Activated CD4-positive, alpha-beta T cell treated with anti-CD3 and anti-CD28 coated beads, Interleukin-2, Interleukin-4, amounts not matched to agents 100 ng/mL and 50 ng/mL, durations not matched to agents 16 hours and 8 hours (primary cell): ENCODE results near the gene CCDC92B.
"Not testable (repeated sequence)": the region's sequence is repeated elsewhere in the genome, so short reads cannot be mapped to it uniquely, and the experiment has no call there.

Experiments
- DNase-seq: peaks from one replicate; pipeline ENCODE4 v3.0.0-alpha.2; 2020; ENCODE audit warnings: low spot score

Gene CCDC92B

DNA sequence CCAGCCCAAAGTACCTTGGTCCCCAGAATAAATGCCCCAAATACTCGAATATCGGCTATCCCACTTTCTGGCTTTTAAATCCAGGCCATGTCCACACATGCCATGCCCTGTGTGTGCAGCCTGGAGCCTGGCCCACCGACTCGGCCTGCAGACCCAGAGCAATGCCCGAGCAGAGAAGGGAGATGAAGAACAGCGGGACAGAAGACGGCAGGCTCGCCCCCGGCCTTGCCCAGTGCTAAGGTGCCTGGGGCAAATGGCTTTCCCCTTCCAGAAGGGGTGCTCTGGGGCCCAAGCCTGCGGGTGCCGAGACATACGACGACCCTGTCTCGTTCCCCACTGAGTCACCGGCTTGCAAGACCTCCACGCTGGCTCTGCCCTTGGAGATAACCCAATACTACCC, 45.8 kb downstream of the CCDC92B start:
- no peak for DNase-seq

DNA sequence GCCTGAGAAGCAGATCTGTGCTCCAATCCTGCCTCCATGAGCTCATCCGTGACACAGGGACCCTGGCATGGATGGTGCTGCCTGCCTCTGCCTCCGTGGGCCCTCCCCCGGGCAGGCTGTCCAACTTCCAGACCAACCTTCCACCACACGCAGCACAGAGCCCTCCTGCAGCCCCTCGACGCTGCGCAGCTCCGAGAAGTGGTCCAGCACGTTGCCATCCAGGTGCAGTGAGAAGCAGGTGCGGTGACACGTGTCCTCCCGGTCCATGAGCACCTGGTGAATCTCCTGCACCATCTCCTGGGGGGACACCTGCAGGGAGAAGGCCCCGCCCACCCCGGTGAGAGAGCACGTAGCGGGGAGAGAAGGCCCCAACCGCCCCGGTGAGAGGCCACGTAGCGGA, 46.3 kb downstream of the CCDC92B start:
- no peak for DNase-seq

DNA sequence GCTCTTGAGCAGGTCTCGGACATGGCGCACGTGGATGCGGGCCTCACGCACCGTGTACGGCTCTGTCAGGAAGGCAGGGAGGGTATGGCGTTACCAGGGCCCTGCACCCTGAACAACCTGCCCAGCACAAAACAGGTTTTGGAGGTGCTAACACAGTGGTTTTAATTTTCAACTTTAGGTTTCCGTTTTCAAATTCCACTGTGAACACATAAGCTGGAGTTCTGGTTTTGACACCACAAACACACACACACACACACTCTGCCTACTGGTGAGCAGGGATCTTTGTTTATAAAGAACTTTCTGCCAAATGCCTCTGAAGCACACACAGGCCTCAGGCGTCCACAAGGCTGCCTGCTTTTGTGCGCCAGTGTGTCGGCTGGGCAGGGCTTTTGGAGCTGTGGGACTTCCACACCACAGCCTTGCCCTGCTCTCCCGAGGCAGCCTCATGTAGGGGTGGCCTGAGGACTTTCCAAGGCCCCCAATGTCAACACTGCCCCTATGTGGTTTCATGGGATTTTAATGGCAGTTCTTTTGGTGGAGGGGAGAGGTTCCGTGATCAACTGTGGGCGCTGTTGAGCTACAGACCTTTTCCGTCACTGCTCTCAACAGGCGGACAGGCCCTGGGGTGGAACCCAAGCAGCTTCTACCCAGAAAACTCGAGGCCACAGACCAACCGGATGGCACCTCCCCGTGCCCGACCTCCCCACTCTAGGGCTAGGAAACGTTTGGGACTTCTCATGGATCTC, 47.3 kb downstream of the CCDC92B start:
- DNase-seq = no peak

DNA sequence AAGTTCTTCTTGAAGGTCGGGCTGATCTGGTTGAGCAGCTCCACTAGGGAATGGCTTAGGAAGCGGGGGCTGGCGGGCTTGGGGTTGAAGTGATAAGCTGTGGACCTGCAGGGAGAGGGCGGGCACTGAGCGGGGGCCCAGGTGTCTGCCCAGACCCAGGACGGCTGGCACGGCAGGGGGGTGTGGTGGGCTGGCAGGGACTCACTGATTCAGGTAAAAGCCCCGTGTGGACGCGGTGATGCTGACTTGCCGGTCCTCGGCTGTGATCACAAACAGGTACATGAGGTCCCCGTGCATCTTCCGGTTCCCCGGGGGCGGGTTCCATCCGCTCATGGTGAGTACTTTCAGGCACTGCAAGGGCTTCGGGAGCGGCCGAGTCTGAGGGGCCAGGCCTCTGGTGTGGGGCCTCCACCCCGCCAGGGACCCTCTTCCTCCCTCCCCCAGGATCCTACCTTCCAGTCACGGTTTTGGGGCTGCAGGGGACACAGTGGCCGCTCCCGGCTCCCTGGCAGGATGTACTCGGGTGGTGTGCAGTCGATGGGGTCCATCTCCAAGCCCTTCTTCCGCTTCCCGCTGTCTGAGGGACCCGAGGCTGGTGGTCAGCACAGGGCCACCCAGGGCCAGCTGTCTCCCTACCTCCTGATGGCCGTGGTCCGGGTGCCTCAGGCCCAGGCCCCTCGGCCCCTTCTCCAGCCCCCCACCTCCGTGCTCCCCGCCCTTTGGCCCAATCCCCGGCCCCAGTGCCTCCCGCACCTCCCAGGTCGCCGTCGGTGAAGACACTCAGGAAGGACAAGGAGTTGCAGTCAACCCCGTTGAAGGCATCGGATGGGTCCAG, 48.1 kb downstream of the CCDC92B start:
- DNase-seq = no peak

DNA sequence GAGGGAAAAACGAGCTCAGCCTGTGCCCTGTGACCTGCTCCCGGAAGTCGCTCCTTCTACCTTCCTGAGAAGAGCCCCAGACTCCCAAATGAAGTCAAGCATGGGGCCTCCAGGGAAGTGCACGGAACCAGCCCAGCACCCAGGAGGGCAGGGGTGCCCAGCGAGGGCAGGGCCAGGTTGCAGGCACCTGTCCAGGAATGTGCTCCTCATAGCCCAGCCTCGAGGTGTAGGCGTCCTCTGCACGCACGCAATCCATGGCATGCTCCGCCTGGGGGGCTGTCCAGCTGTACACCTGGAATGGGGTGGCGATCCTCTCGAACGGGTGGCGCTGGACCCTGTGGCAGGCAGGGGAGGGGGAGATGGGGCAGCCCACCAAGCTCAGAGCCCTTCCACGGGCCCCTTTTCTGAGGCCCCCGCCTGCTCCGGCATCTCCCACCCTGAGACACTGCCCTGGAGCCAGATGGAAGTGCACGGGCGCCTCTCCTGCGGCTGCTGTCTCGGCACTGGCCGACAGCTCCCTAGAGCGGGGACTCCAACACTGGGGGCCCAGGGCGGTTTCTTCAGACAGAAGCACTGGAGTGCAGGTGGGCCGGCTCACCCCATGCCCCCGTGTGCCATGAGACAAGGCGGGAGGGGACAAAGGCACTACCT, 48.8 kb downstream of the CCDC92B start:
- DNase-seq = no peak

DNA sequence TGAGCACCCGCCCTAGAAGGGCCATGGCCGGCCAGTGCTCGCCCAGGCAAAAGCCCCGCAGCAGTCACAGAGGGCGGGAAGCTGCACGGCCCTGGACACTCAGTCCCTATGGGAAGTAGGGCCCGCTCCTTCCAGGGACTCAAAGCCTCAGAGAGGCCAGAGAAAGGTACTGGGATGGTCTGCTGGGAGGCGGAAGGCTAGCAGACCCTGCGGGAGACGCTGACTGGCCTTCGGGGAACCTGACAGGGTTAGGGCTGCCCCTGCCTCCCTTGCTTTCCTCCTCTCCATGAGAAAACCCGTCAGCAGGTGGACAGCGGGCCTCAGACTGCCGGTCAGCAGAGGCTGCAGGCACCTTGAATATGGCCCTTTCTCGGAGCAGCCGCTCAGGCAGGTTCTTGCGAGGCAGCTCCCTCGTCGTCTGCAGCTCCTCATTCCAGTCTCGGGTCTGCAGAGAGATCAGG, 49.4 kb downstream of the CCDC92B start:
- DNase-seq = no peak

DNA sequence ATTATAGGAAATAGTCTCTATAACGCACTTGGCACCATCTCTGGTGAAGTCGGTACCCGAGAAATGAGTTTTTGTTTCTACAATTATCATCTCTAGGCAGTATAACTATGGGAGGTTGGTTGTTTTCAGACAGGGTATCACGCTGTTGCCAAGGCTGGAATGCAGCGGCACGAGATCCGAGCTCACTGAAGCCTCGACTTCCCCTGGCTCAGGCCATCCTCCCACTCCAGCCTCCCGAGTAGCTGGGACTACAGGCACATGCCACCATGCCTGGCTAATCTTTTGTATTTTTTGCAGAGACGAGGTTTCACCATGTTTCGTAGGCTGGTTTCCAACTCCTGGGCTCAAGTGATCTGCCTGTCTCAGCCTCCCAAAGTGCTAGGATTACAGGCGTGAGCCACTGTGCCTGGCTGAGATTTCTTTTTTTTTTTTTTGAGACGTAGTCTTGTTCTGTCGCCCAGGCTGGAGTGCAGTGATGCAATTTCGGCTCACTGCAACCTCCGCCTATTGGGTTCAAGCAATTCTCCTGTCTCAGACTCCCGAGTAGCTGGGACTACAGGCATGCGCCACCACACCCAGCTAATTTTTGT, 50.1 kb downstream of the CCDC92B start:
- DNase-seq = not testable (repeated sequence)

DNA sequence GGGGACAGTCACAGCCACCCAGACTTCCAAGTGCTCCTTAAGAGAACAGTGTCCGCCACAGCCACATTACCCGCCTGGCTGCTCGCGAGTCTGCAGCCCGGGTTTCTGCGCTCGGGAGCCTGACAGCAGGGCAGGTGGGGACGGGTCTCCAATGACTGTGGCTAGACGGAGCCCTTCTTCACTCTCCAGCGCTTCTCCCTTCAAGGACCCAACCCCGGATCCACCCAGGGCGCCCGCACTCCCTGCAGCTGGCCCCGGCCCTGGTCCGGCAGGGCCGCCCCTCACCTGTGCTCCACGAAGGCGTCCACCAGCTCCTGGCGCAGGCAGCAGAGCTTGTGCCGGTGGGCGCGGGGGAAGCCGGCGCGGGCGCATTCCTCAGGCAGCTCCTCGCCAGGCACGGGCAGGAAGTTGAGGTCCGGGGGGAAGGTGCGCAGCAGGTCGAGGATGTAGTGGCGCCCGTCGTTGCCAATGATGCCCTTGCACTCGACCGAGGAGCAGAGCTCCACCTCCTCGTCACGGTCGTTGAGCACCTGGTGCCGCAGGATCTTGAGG, 51.8 kb downstream of the CCDC92B start:
- no peak for DNase-seq

DNA sequence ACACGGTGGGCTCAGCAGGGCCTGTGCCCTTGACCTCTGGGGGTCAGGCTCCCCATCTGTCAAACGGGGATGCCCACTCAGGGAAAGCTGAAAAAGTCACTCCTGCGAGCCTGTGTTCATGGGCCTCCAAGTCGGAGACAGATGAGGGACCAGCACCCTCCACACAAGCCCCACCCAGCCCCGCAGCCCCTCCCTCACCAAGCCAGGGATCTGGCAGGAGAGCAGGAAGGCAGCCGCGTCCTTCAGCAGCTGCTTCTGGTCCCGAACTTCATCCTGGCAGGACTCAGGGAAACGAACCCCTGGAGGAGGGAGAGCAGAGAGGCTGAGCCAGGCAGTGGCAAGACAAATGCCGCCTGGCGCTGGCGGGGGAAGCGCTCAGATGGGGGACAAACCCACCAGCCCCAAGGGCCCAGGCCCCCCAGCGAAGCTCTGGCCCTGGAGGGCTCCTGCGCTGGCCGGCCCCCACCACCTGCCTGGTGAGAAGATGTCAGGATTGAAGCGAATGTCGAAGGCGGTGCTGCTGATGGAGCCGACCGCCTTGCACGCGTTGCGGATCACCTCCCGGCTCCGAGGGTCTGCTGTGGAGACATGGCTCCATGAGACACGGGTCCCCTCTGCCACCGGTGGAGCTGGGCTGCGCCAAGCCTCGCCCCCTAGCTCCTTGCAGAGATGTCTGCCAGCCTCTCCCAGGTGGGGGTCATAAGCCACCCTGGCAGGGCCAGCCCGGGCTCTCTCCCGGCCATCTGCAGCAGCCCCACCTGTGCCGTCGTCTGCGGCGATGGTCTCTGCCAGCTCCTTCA, 53.3 kb downstream of the CCDC92B start:
- no peak for DNase-seq

DNA sequence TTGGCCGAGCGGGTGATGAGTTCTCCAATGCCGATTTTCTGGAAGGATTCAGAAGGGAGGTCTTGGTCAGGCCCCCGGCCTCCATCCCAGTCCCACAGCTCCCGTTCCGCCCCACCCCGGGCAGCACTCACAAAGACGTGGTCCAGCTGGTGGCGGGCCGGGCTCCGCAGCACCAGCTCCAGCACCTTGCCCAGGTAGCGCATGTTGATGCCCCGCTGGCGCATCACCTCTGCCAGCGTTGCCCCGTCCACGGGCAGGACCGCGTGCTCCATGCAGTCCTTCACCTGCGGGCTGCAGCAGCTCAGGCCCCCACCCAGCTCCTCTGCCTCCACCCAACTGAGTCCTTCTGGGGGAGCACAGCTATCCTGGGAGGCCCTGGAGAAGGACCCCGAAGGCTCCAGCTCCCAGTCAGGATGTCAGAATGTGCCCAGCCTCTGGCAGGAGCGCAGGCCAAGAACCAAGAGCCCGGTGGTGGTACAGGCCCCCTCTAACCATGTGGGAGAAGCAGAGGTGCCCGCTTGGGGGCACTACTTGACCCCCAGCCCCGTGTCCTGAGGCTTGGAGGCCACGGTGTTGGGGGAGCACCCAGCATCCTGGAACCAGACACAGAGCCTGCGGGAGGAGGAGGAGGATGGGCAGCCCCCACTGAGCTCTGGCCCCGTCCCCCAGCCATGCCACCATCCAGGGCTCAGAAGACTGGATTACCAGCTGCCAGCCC, 54.0 kb downstream of the CCDC92B start:
- no peak for DNase-seq

DNA sequence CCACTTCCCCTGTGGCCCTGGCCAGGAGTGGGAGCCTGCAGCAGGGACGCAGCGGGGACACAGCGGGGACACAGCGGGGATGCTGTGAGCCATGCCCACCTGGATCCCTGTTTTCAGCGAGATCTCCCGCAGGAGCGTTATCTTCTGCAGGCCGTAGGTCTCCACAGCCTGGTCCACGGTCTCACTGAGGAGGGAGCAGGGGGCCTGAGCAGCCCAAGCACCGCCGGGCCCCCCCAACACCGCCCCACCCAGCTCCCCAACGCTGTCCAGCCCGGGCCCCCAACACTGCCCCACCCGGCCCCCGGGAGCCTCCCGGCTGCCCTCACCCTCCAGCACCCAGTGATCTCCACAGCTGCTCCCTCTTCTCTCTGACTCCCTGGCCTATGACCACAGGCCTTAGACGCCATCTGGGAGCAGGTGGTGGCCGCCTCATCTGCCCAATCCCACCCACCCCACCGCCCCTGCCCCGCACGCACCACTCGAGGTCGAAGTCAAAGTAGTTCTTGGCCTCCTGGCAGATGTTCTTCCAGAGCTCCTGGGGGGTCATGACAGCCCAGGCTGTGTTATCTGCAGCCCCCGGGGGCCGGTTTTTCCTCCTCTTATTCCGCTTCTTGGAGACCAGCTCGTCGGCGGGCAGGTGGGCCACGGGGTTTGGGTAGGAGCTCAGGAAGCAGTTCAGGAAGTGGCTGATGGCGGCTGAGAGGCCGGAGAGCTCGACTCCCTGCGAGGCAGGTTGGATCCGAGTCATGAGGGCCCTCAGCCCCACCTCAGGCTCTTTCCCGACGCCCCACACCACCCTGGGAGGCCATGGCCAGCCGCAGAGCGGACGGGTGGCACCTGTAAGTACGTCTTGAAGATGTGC, 54.8 kb downstream of the CCDC92B start:
- no peak for DNase-seq

DNA sequence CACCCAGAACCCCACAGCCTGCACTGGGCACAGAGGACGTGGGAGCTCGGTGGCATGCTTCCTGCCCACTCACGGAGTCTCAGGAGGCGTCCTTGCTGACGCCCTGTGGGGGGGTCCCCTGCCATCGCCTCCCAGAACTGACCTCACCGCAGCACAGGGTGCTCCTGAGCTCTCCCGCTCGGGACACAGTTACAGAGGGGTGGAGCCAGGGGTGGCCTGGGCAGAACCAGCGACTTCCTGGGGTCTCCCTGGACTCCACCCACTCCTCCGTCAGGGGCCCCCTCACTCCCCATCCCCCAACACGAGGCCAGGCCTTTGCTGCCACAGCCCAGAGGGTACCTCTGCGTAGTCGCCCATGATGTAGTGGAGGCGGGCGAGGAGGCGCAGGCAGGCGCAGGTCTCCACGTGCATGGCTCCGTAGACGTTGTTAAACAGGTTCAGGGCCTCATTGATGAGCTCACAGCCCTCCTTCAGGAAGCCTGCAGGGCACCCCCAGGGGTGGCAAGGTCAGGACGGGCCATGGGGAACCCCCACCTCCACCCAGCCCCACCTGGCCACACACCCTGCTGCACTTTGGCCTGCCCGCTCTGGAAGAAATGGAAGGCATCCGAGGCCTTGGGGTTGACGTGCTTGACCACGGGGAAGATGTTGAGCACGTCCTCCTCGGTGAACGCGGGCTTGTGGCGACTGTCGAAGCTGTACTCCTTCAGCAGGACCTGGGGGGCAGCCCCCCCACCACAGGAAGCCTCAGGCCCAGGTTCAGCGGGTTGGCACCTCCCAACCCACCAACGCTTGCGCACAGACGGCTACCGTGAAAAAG, 55.7 kb downstream of the CCDC92B start:
- no peak for DNase-seq

DNA sequence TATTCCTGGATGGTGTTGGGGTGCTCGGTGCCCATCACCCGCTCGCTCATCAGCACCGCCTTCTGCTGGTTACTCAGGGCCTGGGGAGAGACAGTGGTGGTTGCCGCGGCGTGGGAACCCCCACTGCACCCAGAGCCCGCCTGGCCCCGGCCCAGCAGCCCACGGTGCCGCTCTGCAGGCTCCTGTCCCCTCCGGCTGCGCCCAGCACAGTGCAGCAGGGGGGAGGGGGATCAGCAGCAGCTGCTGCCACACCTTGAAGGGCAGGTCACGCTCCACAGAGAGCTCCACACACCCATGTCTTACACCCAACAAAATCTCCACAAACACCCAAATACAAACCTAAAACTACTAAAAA, 56.7 kb downstream of the CCDC92B start:
- no peak for DNase-seq

DNA sequence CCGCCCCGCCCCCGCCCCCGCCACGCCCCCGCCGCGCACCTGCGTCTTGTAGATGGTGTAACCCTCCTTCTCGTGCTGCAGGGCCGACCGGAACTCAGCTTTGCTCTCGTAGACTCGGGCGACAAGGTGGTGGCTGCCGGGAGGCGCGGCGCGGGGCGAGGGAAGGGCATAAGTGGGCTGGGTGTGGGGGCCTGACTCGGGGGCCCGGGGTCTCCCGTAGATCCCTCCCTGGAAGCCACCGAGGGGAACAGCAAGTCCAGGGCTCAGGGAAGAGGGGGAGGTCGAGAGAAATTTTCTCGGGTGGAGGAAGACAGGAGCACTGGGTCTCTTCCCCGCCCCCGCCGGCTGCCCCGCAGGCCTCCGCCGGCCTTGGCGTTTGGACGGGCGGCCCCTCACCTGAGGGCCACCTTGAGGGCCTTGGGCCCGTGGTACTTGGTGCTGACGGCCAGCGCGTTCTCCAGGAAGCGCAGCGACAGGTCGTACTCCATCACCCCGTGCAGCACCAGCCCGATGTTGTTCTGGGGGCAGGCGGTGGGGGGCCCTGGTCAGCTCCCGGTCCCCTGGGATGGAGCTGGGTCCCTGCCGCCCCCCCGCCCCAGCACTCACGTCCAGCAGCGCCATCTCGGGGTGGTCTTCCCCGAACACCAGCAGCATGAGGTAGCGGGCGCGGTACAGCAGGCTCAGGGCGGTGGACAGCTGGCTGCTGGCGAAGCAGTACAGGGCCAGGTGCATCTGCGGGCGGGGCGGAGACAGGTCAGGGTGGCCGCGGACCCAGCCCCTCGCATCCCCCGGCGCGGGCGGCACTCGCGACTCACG, 57.3 kb downstream of the CCDC92B start:
- DNase-seq = no peak

DNA sequence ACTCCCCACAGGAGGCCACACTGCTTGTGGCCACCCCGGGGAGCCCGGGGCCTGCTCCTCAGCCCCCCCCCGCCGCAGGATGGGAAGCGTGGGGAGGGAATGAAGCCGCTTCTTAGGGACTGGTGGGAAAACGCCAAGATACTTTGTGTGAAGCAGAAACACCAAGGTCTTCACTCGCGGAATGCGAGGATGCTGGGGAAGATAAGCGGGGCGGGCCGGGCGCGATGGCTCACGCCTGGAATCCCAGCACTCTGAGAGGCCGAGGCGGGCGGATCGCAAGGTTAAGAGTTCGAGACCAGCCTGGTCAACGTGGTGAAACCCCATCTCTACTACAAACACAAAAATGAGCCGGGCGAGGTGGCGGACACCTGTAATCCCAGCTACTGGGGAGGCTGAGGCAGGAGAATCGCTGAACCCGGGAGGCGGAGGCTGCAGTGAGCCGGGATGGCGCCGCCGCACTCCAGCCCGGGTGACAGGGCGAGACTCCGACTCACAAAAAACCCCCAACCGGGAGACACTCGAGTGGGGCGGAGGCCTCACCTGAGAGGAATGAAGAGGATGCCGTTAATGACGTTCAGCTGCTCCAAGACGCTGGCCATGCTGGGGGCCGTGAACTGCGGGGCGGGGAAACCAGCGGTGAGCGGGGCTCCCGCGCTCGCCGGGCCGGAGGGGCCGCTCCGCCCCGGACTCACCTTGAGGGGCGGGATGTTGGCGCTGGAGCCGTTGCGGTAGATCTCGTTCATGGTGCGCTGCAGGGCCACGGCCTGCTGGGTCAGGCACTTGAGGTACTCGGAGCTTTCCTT, 58.2 kb downstream of the CCDC92B start:
- DNase-seq = no peak

DNA sequence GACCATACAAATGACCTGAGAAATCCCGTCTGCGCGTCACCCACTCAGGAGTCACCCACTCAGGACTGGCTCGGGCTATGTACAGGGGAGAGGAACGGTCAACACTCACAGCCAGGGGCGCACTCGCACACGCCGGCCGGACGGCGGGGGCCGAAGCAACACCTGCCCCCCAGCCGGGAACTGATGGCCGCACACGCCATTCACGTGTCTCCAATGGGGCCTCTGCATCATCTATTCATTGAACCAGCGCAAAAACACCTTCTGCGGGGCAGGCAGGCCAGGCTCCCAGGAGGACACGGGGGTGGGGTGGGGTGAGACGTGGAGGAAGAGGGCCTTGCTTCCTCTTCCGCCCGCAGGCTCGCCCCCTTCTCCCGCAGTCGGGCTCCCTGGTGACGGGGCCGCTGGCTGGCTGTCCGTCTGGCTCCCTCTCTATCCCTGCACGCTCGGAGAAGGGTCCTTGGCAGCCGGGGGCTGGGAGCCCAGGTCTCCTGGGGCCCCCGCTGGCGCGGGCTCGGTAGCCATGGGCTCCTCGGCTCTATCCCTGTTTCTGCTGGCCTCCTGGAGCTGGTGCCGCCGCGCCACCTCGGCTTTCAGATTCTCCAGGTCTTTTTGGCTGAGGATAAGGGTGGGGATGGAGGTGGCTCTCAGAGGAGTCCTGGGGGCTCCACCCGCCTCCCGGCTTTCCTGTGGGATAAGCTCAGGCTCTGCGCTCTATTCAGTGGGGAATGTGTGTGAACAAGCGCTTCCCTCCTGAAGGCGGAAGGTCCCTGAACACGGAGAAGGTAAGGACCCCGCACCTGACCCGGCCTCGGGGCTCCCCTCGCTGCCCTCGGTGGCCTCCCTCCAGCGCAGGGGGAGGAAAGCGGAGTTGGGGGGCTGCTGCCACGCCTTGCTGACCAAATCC, 59.0 kb downstream of the CCDC92B start:
- DNase-seq = no peak
